Measurements from ENCODE around the gene CGRRF1.

- TF ChIP-seq CTCF (IDR thresholded peaks at IDR 0.05) (no peak), POLR2A (IDR thresholded peaks at IDR 0.05) (no peak)
These were observed 71.2 kb downstream of the CGRRF1 start for GRCh38 chr14:54580933-54581332.

Measured in testis (tissue), 2 donors.